Astrocyte of the spinal cord (primary cell): ENCODE results near the gene GNG3.

ENCODE experiments used
- DNase-seq: peaks from one replicate; pipeline ENCODE4 v3.0.0; 2011; ENCODE audit warnings: low read depth, low spot score
- H3K4me3 ChIP-seq: 2 replicates; pipeline ENCODE4 v1.5.1; 2011; ENCODE audit warnings: low read depth, mild to moderate bottlenecking, low read length, moderate library complexity
- CTCF ChIP-seq: IDR thresholded peaks from 2 replicates; pipeline ENCODE4 v1.5.1; 2012; ENCODE audit warnings: low read depth, mild to moderate bottlenecking, low read length, inconsistent platforms
- in situ Hi-C: cut with HindIII; loops from 2 replicates; pipeline ENCODE4 v1.10.0; 2017; ENCODE audit warnings: low sequenced_read_pairs

GNG3 gene

DNA sequence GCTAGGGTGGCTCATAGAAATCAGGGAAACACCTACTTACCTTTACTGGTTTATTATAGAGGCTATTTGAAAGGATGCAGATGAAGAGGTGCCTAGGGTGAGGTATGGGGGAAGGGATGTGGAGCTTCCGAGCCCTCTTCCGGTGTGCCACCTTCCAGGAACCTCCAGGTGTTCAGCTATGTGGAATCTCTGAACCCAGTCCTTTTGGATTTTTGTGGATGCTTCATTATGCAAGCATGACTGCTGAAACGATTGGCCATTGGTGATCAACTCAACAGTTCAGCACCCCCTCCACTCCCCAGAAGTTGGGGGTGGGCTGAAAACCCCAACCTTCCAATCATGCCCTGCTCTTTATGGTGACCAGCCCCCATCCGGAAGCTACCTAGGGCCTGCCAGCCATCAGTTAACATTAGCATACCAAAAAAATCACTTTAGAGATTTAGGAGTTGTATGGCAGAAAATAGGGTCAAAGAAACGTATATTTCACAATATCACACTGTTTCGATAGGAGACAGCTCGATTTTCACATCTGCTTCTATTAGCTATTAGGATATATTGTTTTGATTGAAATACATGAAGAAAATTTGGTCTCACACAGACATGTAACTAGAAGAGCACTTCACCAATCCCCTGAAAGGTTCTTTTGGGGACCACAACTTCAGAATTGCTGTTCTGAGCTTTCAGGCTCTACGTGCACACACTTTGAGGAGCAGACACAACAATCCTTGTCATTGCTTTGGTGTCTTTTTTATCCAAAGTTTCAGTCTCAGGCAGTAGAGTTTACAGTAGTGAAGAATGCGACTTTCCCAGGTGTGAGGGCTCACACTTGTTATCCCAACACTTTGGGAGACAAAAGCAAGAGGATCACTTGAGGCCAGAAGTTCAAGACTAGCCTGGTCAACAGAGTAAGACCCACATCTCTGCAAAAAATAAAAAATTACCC is 50.6 kb downstream of the GNG3 start:
- no peak for TF ChIP-seq CTCF
- no peak overlapping the region for H3K4me3 ChIP-seq
- no peak for DNase-seq
- in situ Hi-C loops: no loop called here
